ENCODE results near the gene SRGAP1. TPM values are rescaled to one million over a fixed set of nuclear protein-coding genes. Genes with fewer than 3 reads are reported as not detected.
"Not testable (repeated sequence)": the region's sequence is repeated elsewhere in the genome, so short reads cannot be mapped to it uniquely, and the experiment has no call there.

The SRGAP1 gene
- total RNA-seq, 6 donors from 2014 or later: 4.7 to 36.7 (median 14.0) TPM

GRCh38 chr12:63857771-63858670 lies 13.5 kb downstream of the SRGAP1 start:
- TF ChIP-seq CTCF (IDR thresholded peaks at IDR 0.05) (no peak), EP300 (IDR thresholded peaks at IDR 0.05) (no peak), POLR2AphosphoS5 (IDR thresholded peaks at IDR 0.05) (no peak), POLR2A (IDR thresholded peaks at IDR 0.05) (no peak)
- Histone ChIP-seq H3K9me3 (no peaks in the 10 kb centered on the region), H3K4me1 (peaks cover 0 to 8% (median 2%) of the 10 kb centered on the region in 4 donors), H3K27me3 (no peaks in the 10 kb centered on the region), H3K4me3 (no peak overlapping the region), H3K36me3 (no peaks in the 10 kb centered on the region), H3K27ac (no peak overlapping the region)
- DNase-seq (no peak), ATAC-seq (ENCODE audit: low FRiP score in 2 of 2) (peak in 1 of 2 donors; percentile 23)
- 78% methylated on average over 6 of the region's 6 CpGs for whole genome bisulfite sequencing, 2 donors

DNA sequence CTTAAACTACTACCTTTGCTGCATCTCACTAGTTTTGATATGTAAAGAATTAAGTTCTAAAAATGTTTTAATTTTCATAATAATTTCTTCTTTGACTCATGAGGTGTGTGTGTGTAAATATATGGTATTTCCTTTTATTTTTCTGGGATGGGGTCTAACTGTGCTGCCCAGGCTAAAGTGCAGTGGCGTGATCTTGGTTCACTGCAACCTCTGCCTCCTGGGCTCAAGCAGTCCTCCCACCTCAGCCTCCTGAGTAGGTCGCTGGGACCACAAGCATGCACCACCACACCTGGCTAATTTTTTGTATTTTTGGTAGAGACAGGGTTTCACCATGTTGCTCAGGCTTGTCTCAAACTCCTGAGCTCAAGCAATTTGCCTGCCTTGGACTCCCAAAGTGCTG lies 15.4 kb downstream of the SRGAP1 start:
- not testable (repeated sequence) for ATAC-seq (ENCODE audit: low FRiP score in 2 of 2); H3K4me3 ChIP-seq; H3K27ac ChIP-seq; H3K36me3 ChIP-seq; DNase-seq; H3K4me1 ChIP-seq; H3K9me3 ChIP-seq; H3K27me3 ChIP-seq
- 93 to 97% methylated on average over 2 of the region's 2 CpGs for WGBS, 2 donors

GRCh38 chr12:63862187-63862968 lies 17.9 kb downstream of the SRGAP1 start:
- TF ChIP-seq CTCF (IDR thresholded peaks at IDR 0.05): no peak
- ATAC-seq (ENCODE audit: low FRiP score in 2 of 2) (no peak), DNase-seq (no peak)
- WGBS, 2 donors: 57 to 64% methylated on average over 6 of the region's 6 CpGs
- Histone ChIP-seq H3K4me3 (no peak overlapping the region), H3K9me3 (no peaks in the 10 kb centered on the region), H3K4me1 (peaks cover 0 to 8% (median 2%) of the 10 kb centered on the region in 4 donors), H3K36me3 (no peaks in the 10 kb centered on the region), H3K27ac (no peak overlapping the region), H3K27me3 (no peaks in the 10 kb centered on the region)

- 79 to 93% methylated on average over 2 of the region's 2 CpGs for WGBS, 2 donors
- DNase-seq: no peak
- H3K27me3 ChIP-seq: no peaks in the 10 kb centered on the region
- H3K4me3 ChIP-seq: no peak overlapping the region
- peaks cover 0 to 8% (median 2%) of the 10 kb centered on the region in 4 donors for H3K4me1 ChIP-seq
- no peak overlapping the region for H3K27ac ChIP-seq
- no peaks in the 10 kb centered on the region for H3K9me3 ChIP-seq
- no peaks in the 10 kb centered on the region for H3K36me3 ChIP-seq
- TF ChIP-seq EP300 (IDR thresholded peaks at IDR 0.05): no peak
- TF ChIP-seq CTCF (IDR thresholded peaks at IDR 0.05): no peak
- no peak for TF ChIP-seq POLR2A (IDR thresholded peaks at IDR 0.05)
- TF ChIP-seq POLR2AphosphoS5 (IDR thresholded peaks at IDR 0.05): no peak
- no peak for ATAC-seq (ENCODE audit: low FRiP score in 2 of 2)
These were observed 18.4 kb downstream of the SRGAP1 start for GRCh38 chr12:63862969-63863230.

DNA sequence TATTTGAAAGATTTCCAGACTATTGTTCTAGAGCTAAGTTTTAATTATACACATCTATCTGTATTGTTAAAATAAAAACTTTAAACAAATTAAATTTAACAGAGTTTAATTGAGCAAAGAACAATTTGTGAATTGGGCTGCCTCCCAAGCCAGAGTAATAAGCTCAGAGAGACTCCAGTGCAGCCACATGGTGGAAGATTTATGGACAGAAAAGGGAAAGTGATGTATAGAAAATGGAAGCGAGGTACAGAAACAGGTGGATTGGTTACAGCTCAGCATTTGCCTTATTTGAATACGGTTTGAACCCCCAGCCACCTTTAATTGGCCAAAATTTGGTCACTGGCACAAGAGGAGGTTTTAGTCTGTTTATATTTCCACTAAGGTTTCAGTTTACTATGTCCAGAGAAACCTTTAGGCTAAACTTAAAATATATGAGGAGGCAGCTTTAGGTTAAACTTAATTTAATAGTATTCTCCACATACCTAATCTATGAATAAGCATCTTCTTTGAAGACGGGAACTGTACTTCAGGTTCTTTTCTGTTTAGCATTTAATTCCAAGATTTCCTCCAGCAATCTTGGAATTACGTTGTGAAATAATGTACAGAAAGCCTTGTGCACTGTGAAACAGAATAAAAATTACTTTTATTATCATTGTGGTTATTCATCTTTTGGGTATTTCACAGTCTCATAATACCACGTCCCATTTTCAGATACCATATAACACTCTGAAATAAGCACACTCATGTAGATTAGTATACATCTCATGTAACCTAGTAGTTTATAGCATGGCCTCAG lies 19.4 kb downstream of the SRGAP1 start:
- WGBS, 2 donors: 91 to 92% methylated on average over 5 of the region's 5 CpGs
- no peak overlapping the region for H3K4me3 ChIP-seq
- H3K36me3 ChIP-seq: no peaks in the 10 kb centered on the region
- TF ChIP-seq EP300 (IDR thresholded peaks at IDR 0.05) (no peak), POLR2AphosphoS5 (IDR thresholded peaks at IDR 0.05) (no peak), CTCF (IDR thresholded peaks at IDR 0.05) (no peak), POLR2A (IDR thresholded peaks at IDR 0.05) (no peak)
- DNase-seq: no peak
- H3K27me3 ChIP-seq: no peaks in the 10 kb centered on the region
- no peak for ATAC-seq (ENCODE audit: low FRiP score in 2 of 2)
- H3K27ac ChIP-seq: no peak overlapping the region
- H3K9me3 ChIP-seq: no peaks in the 10 kb centered on the region
- H3K4me1 ChIP-seq: peaks cover 0 to 8% (median 2%) of the 10 kb centered on the region in 4 donors

Data from upper lobe of left lung (tissue), 6 donors.